Astrocyte (in vitro differentiated cells and primary cell): ENCODE measurements around the gene NOA1. TPM values are rescaled to one million over a fixed set of nuclear protein-coding genes. Genes with fewer than 3 reads are reported as not detected.

Source experiments
- DNase-seq: peaks from one replicate; pipeline ENCODE4 v3.0.0-alpha.2; 2010; ENCODE audit warnings: low read depth
- FAIRE-seq: peaks from 2 replicates; lab custom pipeline; 2011; peaks lifted over from hg19 to GRCh38; lab: Jason Lieb, UNC
- H2AFZ ChIP-seq: 2 replicates; pipeline ENCODE4 v1.6.0; 2012; ENCODE audit warnings: low read depth, low read length, inconsistent platforms
- H3K27ac ChIP-seq: 2 replicates; pipeline ENCODE4 v1.5.1; 2011; ENCODE audit warnings: low read depth, low read length, inconsistent platforms
- H3K27me3 ChIP-seq: 2 replicates; pipeline ENCODE4 v1.6.0; 2011; ENCODE audit warnings: low read length, inconsistent platforms; ENCODE audit not compliant: insufficient read depth
- H3K36me3 ChIP-seq: 2 replicates; pipeline ENCODE4 v1.5.1; 2011; ENCODE audit warnings: low read length, inconsistent platforms; ENCODE audit not compliant: insufficient read depth
- H3K4me1 ChIP-seq: 2 replicates; pipeline ENCODE4 v1.5.1; 2011; ENCODE audit warnings: low read length, inconsistent platforms; ENCODE audit not compliant: insufficient read depth
- H3K4me2 ChIP-seq: 2 replicates; pipeline ENCODE4 v1.6.0; 2012; ENCODE audit warnings: low read length, inconsistent platforms
- H3K4me3 ChIP-seq: 2 replicates; pipeline ENCODE4 v1.5.1; 2011; ENCODE audit warnings: low read depth, mild to moderate bottlenecking, low read length, inconsistent platforms; ENCODE audit not compliant: insufficient read depth
- H3K79me2 ChIP-seq: 2 replicates; pipeline ENCODE4 v1.6.0; 2012; ENCODE audit warnings: mild to moderate bottlenecking, low read length, inconsistent platforms; ENCODE audit not compliant: insufficient read depth
- H3K9ac ChIP-seq: 2 replicates; pipeline ENCODE4 v1.6.0; 2012; ENCODE audit warnings: mild to moderate bottlenecking, low read length, inconsistent platforms
- H3K9me3 ChIP-seq: 2 replicates; pipeline ENCODE4 v1.5.1; 2012; ENCODE audit warnings: low read depth, mild to moderate bottlenecking, low read length, inconsistent platforms; ENCODE audit not compliant: insufficient read depth
- H4K20me1 ChIP-seq: 2 replicates; pipeline ENCODE4 v1.6.0; 2012; ENCODE audit warnings: low read length, inconsistent platforms; ENCODE audit not compliant: insufficient read depth
- H3K27ac Mint-ChIP-seq: one replicate; pipeline ENCODE4 v1.8.0; 2021; ENCODE audit warnings: mild to moderate bottlenecking, mixed read lengths; ENCODE audit not compliant: unreplicated experiment
- H3K27me3 Mint-ChIP-seq: one replicate; pipeline ENCODE4 v1.8.0; 2021; ENCODE audit warnings: low read depth, mixed read lengths; ENCODE audit not compliant: unreplicated experiment
- H3K36me3 Mint-ChIP-seq: one replicate; pipeline ENCODE4 v1.8.0; 2021; ENCODE audit warnings: low read depth, mixed read lengths; ENCODE audit not compliant: unreplicated experiment
- H3K4me1 Mint-ChIP-seq: one replicate; pipeline ENCODE4 v1.8.0; 2021; ENCODE audit warnings: low read depth, mixed read lengths; ENCODE audit not compliant: unreplicated experiment
- H3K4me3 Mint-ChIP-seq: one replicate; pipeline ENCODE4 v1.8.0; 2021; ENCODE audit warnings: mild to moderate bottlenecking, moderate library complexity, mixed read lengths; ENCODE audit not compliant: unreplicated experiment
- H3K9me3 Mint-ChIP-seq: one replicate; pipeline ENCODE4 v1.8.0; 2021; ENCODE audit warnings: mild to moderate bottlenecking, mixed read lengths; ENCODE audit not compliant: unreplicated experiment
- CTCF ChIP-seq: IDR thresholded peaks from 2 replicates; pipeline ENCODE4 v1.5.1; 2011; ENCODE audit warnings: low read depth, mild to moderate bottlenecking, inconsistent platforms, low read length, moderate library complexity; ENCODE audit not compliant: insufficient read depth
- EZH2 ChIP-seq: IDR thresholded peaks from 2 replicates; pipeline ENCODE4 v1.6.1; 2012; ENCODE audit warnings: mild to moderate bottlenecking, low read length, inconsistent platforms; ENCODE audit not compliant: insufficient read depth
- total RNA-seq: library from RNA; stranded (reverse); gene quantifications from 2 replicates; pipeline ENCODE4 v1.2.1, GENCODE V29; 2021

NOA1 gene
- total RNA-seq, 1 donor from 2014 or later = 16.2 TPM

GRCh38 chr4:56971383-56971782, 6.0 kb downstream of the NOA1 start:
- no peak for DNase-seq
- Histone ChIP-seq H3K4me3 (no peak overlapping the region), H3K27ac (no peak overlapping the region), H3K36me3 (peaks cover 38% of the 10 kb centered on the region), H3K9me3 (no peaks in the 10 kb centered on the region), H2AFZ (no peak overlapping the region), H4K20me1 (peaks cover 35% of the 10 kb centered on the region), H3K9ac (no peak overlapping the region), H3K4me1 (peaks cover 7% of the 10 kb centered on the region), H3K79me2 (peaks cover 32% of the 10 kb centered on the region), H3K4me2 (no peak overlapping the region), H3K27me3 (no peaks in the 10 kb centered on the region)
- no peak overlapping the region for H3K27ac Mint-ChIP-seq
- H3K36me3 Mint-ChIP-seq = peaks cover 23% of the 10 kb centered on the region
- no peak for FAIRE-seq
- H3K4me3 Mint-ChIP-seq = no peak overlapping the region
- H3K27me3 Mint-ChIP-seq = no peaks in the 10 kb centered on the region
- no peak for TF ChIP-seq CTCF
- TF ChIP-seq EZH2 = no peak
- no peaks in the 10 kb centered on the region for H3K9me3 Mint-ChIP-seq
- H3K4me1 Mint-ChIP-seq = peaks cover 2% of the 10 kb centered on the region

- H3K36me3 Mint-ChIP-seq = peaks cover 15% of the 10 kb centered on the region
- Histone ChIP-seq H3K4me1 (peaks cover 7% of the 10 kb centered on the region), H3K27ac (no peak overlapping the region)
Observed at GRCh38 chr4:56961107-56961500, 16.3 kb downstream of the NOA1 start.

More at GRCh38 chr4:56961107-56961500, 16.3 kb downstream of the NOA1 start:
- H3K27me3 ChIP-seq = no peaks in the 10 kb centered on the region
- Mint-ChIP-seq H3K27me3 (no peaks in the 10 kb centered on the region), H3K4me1 (peaks cover 2% of the 10 kb centered on the region), H3K27ac (peak overlapping the region; percentile 58), H3K4me3 (no peak overlapping the region), H3K9me3 (peaks cover 2% of the 10 kb centered on the region)
- H2AFZ ChIP-seq = no peak overlapping the region
- no peak overlapping the region for H3K9ac ChIP-seq
- H3K79me2 ChIP-seq = no peaks in the 10 kb centered on the region
- peaks cover 26% of the 10 kb centered on the region for H3K36me3 ChIP-seq
- no peak for TF ChIP-seq EZH2
- no peak for TF ChIP-seq CTCF
- H3K4me2 ChIP-seq = no peak overlapping the region
- H4K20me1 ChIP-seq = no peaks in the 10 kb centered on the region
- no peak overlapping the region for H3K4me3 ChIP-seq
- no peak for DNase-seq
- FAIRE-seq = no peak
- no peaks in the 10 kb centered on the region for H3K9me3 ChIP-seq
